Stimulated activated effector memory CD8-positive, alpha-beta T cell treated with anti-CD3 and anti-CD28 coated beads, Interleukin-12 subunit alpha, Interleukin-12 subunit beta, amount 100 ng/mL, for 72 hours (primary cell): ENCODE measurements around the gene SH3GLB2.
"Not testable (repeated sequence)": the region's sequence is repeated elsewhere in the genome, so short reads cannot be mapped to it uniquely, and the experiment has no call there.

ENCODE experiments used
- ATAC-seq: fragments of 150-1000 bp; cut with Tn5 transposase; 2 replicates; pipeline ENCODE4 v1.10.0; 2021
- DNase-seq, 2 donors: peaks; one replicate each; pipeline ENCODE4 v3.0.0; 2021 to 2022; ENCODE audit warnings: low spot score in 2 of 2
- H3K27ac Mint-ChIP-seq: one replicate; pipeline ENCODE4 v1.8.0; 2022; ENCODE audit warnings: mild to moderate bottlenecking, mixed read lengths
- H3K36me3 Mint-ChIP-seq: one replicate; pipeline ENCODE4 v1.8.0; 2022; ENCODE audit warnings: mild to moderate bottlenecking, mixed read lengths
- H3K4me1 Mint-ChIP-seq: one replicate; pipeline ENCODE4 v1.8.0; 2022; ENCODE audit warnings: mixed read lengths
- H3K4me3 Mint-ChIP-seq: one replicate; pipeline ENCODE4 v1.8.0; 2022; ENCODE audit warnings: mild to moderate bottlenecking, mixed read lengths
- H3K9me3 Mint-ChIP-seq: one replicate; pipeline ENCODE4 v1.8.0; 2022; ENCODE audit warnings: mixed read lengths

SH3GLB2 gene

DNA sequence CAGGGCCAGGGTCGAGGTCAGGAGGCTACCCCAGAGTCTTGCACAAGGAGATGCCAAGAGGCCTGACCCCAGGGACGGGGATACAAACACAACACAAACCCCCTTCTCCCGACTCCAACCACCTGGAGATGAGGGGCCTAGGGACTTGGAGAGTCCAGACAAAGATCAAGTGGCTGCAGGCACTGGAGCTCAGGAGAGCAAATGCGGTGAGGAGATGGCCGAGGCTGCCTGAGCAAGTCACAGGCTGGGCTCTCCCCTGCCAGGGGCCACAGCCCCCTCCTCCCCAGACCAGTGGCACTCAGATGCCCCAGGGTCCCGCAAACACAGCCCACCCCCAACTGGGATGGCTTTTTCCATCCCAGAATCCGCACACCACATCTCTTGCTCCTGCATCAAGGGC is 15.8 kb downstream of the SH3GLB2 start:
- H3K27ac Mint-ChIP-seq = peak overlapping the region; percentile 73
- DNase-seq = no peak
- no peak for ATAC-seq
- peaks cover 5% of the 10 kb centered on the region for H3K4me1 Mint-ChIP-seq
- no peaks in the 10 kb centered on the region for H3K9me3 Mint-ChIP-seq
- H3K36me3 Mint-ChIP-seq = peaks cover 62% of the 10 kb centered on the region
- no peak overlapping the region for H3K4me3 Mint-ChIP-seq

DNA sequence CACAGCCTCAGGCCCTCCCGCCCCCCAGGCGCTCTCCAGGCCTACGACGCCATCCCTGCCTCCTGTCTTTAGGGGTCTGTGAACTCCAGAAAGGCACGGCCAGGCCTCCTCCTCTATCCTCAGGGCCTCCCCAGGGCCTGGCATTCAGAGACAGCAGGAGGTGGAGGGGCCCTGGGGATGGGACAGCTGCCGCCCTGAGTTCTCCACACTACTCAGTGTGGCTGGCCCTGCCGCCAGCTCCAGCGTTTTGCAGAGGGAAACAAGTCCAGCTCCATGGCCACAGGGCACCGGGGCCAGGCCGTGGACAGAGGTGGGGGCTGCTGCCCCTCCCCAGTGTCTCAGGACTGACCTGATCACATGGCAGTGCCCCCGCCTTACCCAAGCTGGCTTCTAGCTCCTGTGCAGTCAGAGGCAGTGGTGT is 16.4 kb downstream of the SH3GLB2 start:
- no peaks in the 10 kb centered on the region for H3K9me3 Mint-ChIP-seq
- DNase-seq (no peak), ATAC-seq (no peak)
- H3K4me3 Mint-ChIP-seq = no peak overlapping the region
- peaks cover 62% of the 10 kb centered on the region for H3K36me3 Mint-ChIP-seq
- peak overlapping the region; percentile 74 for H3K27ac Mint-ChIP-seq
- H3K4me1 Mint-ChIP-seq = peaks cover 5% of the 10 kb centered on the region

DNA sequence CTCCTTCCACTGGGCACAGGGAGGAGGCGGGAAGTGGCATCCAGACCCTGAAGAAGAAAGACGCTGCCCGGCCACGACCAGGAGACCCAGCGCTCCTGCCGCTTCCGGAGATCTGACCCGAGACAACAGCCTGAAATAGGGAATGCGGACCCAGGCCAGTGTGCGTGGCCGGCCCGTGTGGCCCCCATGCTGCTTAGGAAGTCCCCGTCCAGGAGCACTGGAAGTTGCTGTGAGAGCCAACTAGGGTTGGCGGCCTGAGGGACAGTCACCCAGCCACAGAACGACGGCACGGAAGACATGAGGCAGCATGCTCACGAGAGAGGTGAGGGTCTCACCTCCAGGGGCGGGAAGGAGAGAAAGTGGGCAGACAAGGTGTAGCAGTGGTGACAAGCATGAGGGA is 17.0 kb downstream of the SH3GLB2 start:
- no peak for DNase-seq
- Mint-ChIP-seq H3K9me3 (no peaks in the 10 kb centered on the region), H3K4me3 (no peak overlapping the region), H3K36me3 (peaks cover 63% of the 10 kb centered on the region), H3K4me1 (peaks cover 5% of the 10 kb centered on the region), H3K27ac (peak overlapping the region; percentile 74)
- no peak for ATAC-seq

DNA sequence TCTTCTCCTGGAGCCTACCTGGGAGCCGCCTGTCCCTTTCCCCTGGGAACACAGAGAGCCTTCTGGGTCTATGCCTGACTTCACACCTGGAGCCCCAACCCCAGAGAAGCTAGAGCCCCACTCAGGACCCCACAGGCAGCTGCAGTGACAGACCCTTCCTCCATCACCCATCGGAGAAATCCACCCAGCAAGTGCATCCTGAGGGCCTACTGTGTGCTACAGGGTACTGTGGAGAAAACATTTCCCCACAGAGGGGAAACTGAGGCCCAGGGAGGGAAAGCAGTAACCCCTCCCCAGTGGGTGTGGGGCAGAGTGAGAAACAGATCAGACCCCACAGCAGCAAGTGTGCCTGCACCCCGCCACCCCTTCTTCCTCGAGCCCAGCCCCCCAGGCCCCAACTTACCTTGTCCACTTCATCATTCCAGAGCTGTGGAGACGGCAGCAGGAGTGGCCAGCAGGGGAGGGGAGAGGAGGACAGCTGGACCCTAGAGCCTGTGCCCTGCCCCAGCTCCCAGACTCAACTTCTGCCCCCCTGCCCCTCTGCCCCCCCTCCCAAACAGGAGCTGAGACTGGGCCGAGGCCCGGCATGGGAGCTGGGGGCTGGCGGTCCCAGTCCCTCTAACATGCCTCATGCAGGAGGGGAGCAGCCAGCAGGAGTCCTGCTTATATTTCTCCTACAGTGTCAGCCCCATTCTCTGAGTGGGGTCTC is 17.7 kb downstream of the SH3GLB2 start:
- Mint-ChIP-seq H3K27ac (no peak overlapping the region), H3K4me1 (peaks cover 5% of the 10 kb centered on the region), H3K36me3 (peaks cover 63% of the 10 kb centered on the region), H3K4me3 (no peak overlapping the region), H3K9me3 (no peaks in the 10 kb centered on the region)
- ATAC-seq = no peak
- DNase-seq = no peak

DNA sequence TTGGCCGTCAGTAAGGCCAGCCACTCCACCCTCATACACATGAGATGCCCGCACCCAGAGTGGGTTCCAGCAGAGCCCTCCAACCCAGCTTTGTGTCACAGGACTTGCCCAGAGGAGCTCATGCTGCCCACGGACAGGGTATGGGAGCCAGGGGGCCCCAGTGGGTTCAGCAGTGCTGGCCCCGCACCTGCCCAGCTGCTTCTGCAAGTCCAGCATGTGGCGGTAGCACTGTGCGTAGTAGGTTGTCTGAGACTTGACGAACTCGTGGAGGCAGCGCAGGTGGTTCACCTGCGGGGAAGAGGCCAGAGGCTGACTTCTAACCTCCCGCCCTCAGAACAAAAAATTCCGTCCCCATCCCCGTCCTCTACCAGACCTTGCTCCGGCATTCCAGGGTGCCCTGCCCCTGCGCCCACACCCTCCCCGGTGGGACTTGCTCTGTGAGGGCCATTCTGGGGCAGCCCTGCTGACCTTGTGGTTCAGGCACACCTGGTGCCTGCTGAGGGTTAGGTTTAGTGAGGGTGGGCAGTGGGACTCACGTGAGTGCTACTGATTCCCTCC is 18.5 kb downstream of the SH3GLB2 start:
- Mint-ChIP-seq H3K4me3 (no peak overlapping the region), H3K9me3 (no peaks in the 10 kb centered on the region), H3K27ac (peak overlapping the region; percentile 50), H3K4me1 (peaks cover 5% of the 10 kb centered on the region), H3K36me3 (peaks cover 64% of the 10 kb centered on the region)
- no peak for DNase-seq
- no peak for ATAC-seq

DNA sequence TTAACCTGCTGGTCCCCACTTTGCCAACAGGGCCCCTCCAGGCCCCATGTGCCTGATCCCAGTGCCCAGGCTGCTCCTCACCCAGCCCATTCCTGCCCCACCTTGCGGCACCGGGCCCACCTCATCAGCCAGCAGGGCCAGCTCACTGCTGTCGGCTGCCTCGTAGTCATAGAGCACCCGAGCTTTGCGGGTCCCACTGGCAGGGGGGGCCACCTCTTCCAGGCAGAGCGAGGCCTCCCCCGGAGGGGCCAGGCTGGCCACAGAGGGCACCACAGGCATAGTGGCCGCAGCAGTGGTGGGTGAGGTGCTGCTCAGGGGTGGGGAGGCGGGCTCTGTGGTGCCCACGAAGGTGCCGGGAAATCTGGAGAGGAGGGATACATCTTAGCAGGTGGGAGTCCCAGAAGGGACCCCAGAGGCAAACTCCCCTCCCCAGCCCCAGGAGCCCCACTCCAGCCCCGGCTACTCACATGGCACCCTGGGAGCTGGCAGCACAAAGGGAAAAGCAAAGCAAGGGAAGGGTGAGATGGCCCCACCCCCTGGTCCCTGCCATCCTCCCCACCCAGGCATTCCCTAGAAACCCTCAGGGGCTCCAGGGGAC is 19.0 kb downstream of the SH3GLB2 start:
- Mint-ChIP-seq H3K9me3 (no peaks in the 10 kb centered on the region), H3K4me1 (peaks cover 5% of the 10 kb centered on the region), H3K27ac (peak overlapping the region; percentile 50), H3K36me3 (peaks cover 66% of the 10 kb centered on the region), H3K4me3 (no peak overlapping the region)
- ATAC-seq = no peak
- DNase-seq = no peak

DNA sequence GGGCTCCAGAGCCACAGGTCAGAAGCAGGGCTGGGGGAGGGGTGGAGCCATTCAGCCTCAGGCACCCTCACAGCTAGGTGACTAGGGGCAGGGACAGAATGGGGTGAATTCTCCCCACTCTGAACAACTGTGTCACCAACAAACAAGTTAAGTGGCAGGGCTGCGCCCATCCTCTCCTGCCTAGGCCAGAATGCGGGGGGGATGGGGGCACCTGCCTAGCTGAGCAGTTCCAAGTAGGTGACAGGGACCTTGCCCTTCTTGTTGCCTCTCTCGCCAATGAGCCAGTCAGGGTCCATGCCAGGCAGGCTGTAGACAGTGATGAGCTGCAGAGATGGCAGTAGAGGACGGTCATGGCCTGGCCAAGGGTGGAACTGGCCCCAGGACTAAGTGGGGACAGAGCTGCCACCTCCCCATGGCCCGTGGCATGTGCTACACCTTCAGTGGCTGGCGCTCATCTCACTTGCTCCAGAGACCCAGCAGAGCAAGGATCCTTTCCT is 19.6 kb downstream of the SH3GLB2 start:
- peaks cover 5% of the 10 kb centered on the region for H3K4me1 Mint-ChIP-seq
- H3K36me3 Mint-ChIP-seq = peaks cover 66% of the 10 kb centered on the region
- no peak overlapping the region for H3K4me3 Mint-ChIP-seq
- no peaks in the 10 kb centered on the region for H3K9me3 Mint-ChIP-seq
- H3K27ac Mint-ChIP-seq = no peak overlapping the region
- ATAC-seq (no peak), DNase-seq (no peak)

DNA sequence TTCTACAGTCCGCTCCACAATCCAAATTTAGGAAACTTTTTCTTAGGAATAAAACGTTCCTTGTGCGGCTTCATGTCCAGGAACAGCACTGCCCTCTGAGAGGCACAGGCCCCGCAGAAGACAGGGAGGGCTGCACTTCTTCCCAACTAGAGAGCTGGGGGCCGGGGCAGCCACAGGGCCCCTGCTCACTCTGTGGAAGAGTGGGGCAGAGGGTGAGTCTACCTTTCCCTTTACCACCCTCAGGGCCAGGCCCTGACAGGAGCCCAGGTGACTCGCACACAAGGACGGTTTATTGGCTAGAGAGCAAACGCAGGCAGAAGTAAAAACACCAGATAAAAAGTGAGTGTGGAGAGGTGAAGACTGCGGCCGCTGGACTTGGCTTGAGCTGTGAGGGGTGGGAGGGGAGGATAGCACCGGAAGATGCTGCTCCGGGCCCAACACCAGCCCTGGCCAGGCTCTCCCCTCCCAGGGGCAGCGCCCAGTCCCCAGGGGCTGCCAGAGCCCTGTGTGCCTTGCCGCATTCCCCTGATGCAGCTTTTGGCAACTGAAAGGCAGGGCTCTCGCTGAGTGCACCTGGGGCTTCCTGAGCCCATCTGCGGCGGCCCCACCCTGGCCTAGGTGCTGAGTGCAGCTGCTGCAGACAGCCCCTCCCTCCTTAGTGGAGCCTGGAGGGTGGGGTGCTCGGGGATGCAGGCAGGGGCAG is 20.2 kb downstream of the SH3GLB2 start:
- Mint-ChIP-seq H3K4me1 (peaks cover 5% of the 10 kb centered on the region), H3K36me3 (peaks cover 70% of the 10 kb centered on the region), H3K27ac (peak overlapping the region; percentile 81), H3K4me3 (no peak overlapping the region), H3K9me3 (no peaks in the 10 kb centered on the region)
- DNase-seq (no peak), ATAC-seq (no peak)

DNA sequence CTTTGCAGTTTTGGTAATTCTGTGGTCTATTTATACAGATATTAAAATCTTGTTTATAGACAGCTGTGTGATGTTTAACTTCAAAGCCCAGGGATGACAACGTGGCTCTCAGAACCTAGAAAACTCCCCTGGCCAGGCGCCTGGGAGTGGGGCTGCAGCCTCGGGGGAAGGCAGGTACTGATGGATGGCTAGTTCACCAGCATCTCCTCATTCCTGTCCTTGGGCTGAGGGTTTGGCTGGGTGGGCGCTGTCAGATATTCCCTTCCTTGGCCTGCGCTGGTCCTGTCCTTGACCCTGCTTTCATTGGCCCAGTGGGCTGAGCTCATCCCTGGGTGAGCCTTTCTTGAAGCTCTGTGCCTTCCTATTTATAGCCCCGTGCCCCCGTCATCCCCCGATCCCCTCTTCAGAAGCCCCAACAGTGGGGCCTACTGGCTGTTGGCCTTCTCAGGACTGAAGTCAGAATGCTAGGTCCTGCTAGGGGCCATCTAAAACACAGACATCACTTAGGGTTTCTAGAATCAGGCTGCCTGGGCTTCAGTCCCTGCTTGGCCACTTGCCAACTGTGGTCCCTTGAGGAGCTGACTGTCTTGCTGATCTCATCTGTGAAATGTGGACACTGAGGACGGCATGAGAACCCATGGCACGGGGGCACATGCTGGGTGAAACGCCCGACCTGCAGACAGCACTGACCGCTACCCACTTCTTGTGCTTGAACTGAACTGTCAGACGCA is 20.9 kb downstream of the SH3GLB2 start:
- peaks cover 5% of the 10 kb centered on the region for H3K4me1 Mint-ChIP-seq
- H3K9me3 Mint-ChIP-seq = no peaks in the 10 kb centered on the region
- ATAC-seq (no peak), DNase-seq (no peak)
- no peak overlapping the region for H3K4me3 Mint-ChIP-seq
- H3K36me3 Mint-ChIP-seq = peaks cover 70% of the 10 kb centered on the region
- peak overlapping the region; percentile 81 for H3K27ac Mint-ChIP-seq

DNA sequence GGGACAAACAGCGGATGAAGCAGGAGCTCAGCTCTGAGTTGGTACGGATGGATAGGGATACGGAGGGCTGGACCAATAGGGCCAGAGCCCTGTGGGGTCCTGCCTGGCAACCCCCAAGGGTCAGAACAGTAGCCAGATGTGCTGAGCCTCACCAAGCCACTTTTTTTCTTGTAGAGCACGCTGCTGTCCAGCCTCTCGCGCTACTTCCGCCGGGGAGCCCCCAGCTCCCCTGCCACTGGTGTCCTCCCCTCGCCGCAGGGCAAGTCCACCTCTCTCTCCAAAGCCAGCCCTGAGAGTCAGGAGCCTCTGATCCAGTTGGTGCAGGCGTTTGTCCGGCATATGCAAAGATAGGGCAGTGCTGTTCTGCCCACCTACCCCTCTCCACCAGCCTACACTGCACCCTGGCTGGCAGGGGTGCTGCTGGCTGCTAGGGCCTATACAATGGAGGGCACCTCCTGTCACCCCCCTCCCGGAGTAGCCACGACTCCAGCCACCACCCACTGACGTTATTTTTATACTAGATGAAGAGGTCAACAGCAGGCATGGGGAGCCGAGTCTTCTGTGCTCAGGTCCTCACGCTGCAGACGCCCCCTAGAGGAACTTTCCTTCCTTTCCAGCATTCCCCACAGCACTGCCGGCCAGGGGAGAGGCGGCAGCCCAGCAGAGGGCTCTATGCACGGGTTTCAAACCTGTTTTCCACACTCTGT is 21.6 kb downstream of the SH3GLB2 start:
- Mint-ChIP-seq H3K27ac (peak overlapping the region; percentile 80), H3K4me1 (peaks cover 5% of the 10 kb centered on the region), H3K36me3 (peaks cover 73% of the 10 kb centered on the region), H3K4me3 (no peak overlapping the region), H3K9me3 (no peaks in the 10 kb centered on the region)
- ATAC-seq (peak; percentile 72), DNase-seq (peak in 1 of 2 donors; percentile 64)

DNA sequence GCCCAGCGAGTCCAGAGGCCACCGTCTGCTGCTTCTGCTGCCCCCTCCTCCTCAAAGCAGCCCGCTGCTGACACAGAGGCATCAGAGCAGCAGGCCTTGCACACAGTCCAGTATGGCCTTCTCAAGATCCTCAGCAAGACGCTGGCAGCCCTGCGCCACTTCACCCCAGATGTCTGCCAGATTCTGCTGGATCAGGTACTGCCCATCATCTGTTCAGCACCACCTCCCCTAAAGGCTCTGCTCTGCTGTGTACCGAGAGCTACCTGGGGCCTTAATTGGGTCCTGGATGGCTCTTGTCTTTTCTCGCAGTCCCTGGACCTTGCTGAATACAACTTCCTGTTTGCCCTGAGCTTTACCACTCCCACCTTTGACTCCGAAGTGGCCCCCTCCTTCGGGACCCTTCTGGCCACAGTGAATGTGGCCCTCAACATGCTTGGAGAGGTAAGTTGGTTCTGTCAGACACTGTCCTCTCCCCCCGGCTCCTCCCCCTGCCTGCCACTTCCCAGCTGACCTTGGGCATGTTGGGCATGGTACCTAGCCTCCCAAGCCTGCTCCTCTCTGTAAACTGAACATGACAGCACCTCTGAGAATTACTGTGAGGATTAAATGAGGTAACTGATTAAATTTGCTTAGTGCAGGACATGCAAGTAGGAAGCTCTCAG is 22.7 kb downstream of the SH3GLB2 start:
- Mint-ChIP-seq H3K36me3 (peaks cover 76% of the 10 kb centered on the region), H3K9me3 (no peaks in the 10 kb centered on the region), H3K4me1 (peaks cover 5% of the 10 kb centered on the region), H3K4me3 (no peak overlapping the region), H3K27ac (peak overlapping the region; percentile 77)
- DNase-seq = no peak
- ATAC-seq = no peak

DNA sequence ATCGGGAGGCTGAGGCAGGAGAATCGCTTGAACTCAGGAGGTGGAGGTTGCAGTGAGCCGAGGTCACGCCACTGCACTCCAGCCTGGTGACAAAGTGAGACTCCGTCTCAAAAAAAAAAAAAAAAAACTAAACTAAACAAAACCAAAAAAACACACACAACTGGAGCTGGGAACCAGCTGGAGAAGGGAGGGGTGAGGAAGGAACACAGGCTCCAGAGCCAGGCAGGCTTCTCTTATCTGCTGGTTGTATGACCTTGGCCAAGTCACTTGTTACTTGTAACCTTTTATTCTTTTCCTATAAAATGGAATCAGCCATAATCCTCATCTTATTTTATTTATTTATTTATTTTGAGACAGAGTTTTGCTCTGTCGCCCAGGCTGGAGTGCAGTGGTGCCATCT is 24.0 kb downstream of the SH3GLB2 start:
- not testable (repeated sequence) for DNase-seq, H3K27ac Mint-ChIP-seq, H3K4me1 Mint-ChIP-seq, ATAC-seq, H3K4me3 Mint-ChIP-seq, H3K9me3 Mint-ChIP-seq
- H3K36me3 Mint-ChIP-seq = peaks cover 89% of the 10 kb centered on the region

DNA sequence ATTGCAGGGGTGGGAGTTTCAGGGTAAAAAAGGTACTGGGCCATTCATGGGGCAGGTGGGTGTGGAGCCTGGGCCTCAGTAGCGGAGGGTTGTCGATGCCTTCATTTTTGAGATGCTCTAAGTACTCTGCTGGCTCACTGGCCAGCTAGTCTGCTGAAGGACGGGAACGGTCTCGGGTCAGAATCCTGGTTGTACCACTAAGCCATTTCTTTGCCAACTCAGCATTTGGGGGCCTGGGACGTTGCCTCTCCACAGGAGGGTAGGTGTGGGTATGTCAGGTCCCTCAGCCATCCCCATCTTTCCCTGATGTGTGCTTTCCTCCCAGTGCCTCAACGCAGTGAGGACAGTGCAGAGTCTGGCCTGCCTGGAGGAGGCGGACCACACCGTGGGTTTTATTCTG is 25.1 kb downstream of the SH3GLB2 start:
- Mint-ChIP-seq H3K4me3 (no peak overlapping the region), H3K4me1 (peaks cover 5% of the 10 kb centered on the region), H3K27ac (peak overlapping the region; percentile 63), H3K36me3 (peaks cover 100% of the 10 kb centered on the region), H3K9me3 (no peaks in the 10 kb centered on the region)
- DNase-seq (no peak), ATAC-seq (no peak)
